T-helper 1 cell treated with Interleukin-12 subunit alpha and Interleukin-12 subunit beta and Interleukin-4 antibody, amounts not matched to agents 30 ng/mL and 1 ng/mL, for 36 hours (primary cell): ENCODE measurements around the gene OR4N2. TPM values are rescaled to one million over a fixed set of nuclear protein-coding genes. Genes with fewer than 3 reads are reported as not detected.
"Not testable (repeated sequence)": the region's sequence is repeated elsewhere in the genome, so short reads cannot be mapped to it uniquely, and the experiment has no call there.

Experiments used
- intact Hi-C: fragments of 100-400 bp; cut with micrococcal nuclease; formaldehyde crosslinking; loops from one replicate; pipeline ENCODE4 v1.15.1; 2024
- total RNA-seq: library from RNA; stranded (reverse); gene quantifications from 2 replicates; pipeline ENCODE4 v1.2.3, GENCODE V29; 2022

OR4N2 gene
- total RNA-seq, 1 donor from 2014 or later: not detected

GRCh38 chr14:19834203-19834848 lies 30.8 kb downstream of the OR4N2 start:
- intact Hi-C loops: not testable (repeated sequence)

GRCh38 chr14:19838433-19838832 lies 34.9 kb downstream of the OR4N2 start:
- intact Hi-C loops: no loop called here

- intact Hi-C loops: no loop called here
Observed at GRCh38 chr14:19851365-19851764, 47.8 kb downstream of the OR4N2 start.

DNA sequence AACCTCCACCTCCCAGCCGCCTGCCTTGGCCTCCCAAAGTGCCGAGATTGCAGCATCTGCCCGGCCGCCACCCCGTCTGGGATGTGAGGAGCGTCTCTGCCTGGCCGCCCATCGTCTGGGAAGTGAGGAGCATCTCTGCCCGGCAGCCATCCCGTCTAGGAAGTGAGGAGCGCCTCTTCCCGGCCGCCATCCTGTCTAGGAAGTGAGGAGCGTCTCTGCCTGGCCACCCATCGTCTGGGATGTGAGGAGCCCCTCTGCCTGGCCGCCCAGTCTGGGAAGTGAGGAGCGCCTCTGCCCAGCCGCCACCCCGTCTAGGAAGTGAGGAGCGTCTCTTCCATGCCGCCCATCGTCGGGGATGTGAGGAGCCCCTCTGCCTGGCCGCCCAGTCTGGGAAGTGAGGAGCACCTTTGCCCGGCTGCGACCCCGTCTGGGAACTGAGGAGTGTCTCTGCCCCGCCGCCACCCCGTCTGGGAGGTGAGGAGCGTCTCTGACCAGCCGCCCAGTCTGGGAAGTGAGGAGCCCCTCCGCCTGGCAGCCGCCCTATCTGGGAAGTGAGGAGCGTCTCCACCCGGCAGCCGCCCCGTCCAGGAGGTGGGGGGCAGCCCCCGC lies 62.6 kb downstream of the OR4N2 start:
- intact Hi-C loops: not testable (repeated sequence)

DNA sequence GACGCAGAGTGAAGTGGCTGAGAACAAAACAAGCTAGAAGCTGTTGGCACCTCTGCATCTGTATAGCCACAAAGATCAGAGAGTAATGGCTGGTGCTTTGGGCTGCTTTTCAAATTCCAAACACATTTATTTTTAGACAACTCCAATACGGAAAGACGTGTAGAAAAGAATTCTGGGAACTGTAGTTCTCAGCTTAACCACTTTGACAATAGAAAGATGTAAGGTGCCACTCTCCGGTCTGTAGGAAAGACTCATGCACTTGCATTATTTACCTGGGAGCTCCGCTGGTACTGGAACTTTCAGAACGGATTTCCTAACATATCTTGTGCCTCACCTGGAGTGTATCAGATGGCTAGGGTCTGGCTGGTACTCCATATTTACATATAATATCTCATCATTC lies 69.6 kb downstream of the OR4N2 start:
- intact Hi-C loops: no loop called here

GRCh38 chr14:19874842-19875241 lies 71.3 kb downstream of the OR4N2 start, which contains the start of gene OR4K2:
Gene OR4K2, plus strand, starts transcription at chr14:19875142. Its CDS starts 1,126 bp downstream, at chr14:19876268.
- intact Hi-C loops: no loop called here

DNA sequence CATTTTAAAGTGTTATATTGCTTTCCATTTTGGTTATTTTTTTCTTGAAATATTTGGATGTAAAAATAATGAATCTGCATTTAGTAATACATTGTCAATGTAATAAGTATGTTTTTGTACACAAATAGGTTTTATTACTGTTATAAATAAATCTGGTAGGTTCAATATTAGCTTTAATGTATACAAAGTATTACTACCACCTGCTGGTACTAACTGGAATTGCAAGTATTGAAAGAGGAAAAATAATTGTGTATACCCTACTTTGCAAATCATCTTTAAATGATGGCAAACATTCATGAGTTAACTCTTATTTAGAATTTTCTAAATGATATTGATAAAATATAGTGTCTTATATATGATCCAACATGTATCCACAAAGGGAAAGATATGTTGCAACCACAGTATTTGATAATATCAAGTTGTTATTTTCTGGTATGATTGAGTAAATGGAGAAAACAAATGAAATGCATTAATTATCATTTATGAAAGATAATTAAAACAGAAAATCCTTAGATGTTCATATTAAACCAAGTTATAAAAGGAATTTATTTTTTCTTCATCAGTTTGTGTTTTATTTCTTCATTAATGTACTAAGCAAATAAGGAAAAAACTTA lies 74.6 kb downstream of the OR4N2 start:
- intact Hi-C loops: no loop called here

Other genes with a start within 250 kb of the OR4N2 start
- not detected in 2 replicates for gene OR11H2, start 89.9 kb upstream of the OR4N2 start, total RNA-seq
- gene OR4Q3, start 60.2 kb upstream of the OR4N2 start, total RNA-seq: not detected in 2 replicates
- not detected in 2 replicates for gene OR4M1, start 30.3 kb upstream of the OR4N2 start, total RNA-seq
- gene OR4K2, start 71.4 kb downstream of the OR4N2 start, total RNA-seq: not detected in 2 replicates
- gene OR4K5, start 116.8 kb downstream of the OR4N2 start, total RNA-seq: not detected in 2 replicates
- gene OR4K1, start 127.1 kb downstream of the OR4N2 start, total RNA-seq: not detected in 2 replicates
- not detected in 2 replicates for gene OR4K15, start 171.8 kb downstream of the OR4N2 start, total RNA-seq
- not detected in 2 replicates for gene OR4Q2, start 198.4 kb downstream of the OR4N2 start, total RNA-seq
- not detected in 2 replicates for gene OR4K14, start 215.5 kb downstream of the OR4N2 start, total RNA-seq
- not detected in 2 replicates for gene OR4K13, start 232.3 kb downstream of the OR4N2 start, total RNA-seq